ENCODE results near the gene PIK3CG.

GRCh38 chr7:106888204-106888603, 23.1 kb downstream of the PIK3CG start:
- TF ChIP-seq EP300 (IDR thresholded peaks at IDR 0.05) (no peak), CTCF (IDR thresholded peaks at IDR 0.05) (no peak), POLR2A (IDR thresholded peaks at IDR 0.05) (no peak)

Data from tibial nerve (tissue), 4 donors.